MCF 10A (cell line): ENCODE results near the gene ZNF480. TPM values are rescaled to one million over a fixed set of nuclear protein-coding genes. Genes with fewer than 3 reads are reported as not detected.
"Not testable (repeated sequence)": the region's sequence is repeated elsewhere in the genome, so short reads cannot be mapped to it uniquely, and the experiment has no call there.

ENCODE experiments used
- BruUV-seq: library from RNA; stranded (reverse); fragments of 400-500 nt; replicated peaks from 2 replicates; lab custom pipeline; 2021; lab: Mats Ljungman, UMichigan
- CTCF ChIA-PET: fragments of 300-600 bp; sonication (Branson Sonifier 250); formaldehyde crosslinking; extraction: SDS; loops from one replicate; lab custom pipeline; 2021; ENCODE audit warnings: antibody characterized with exemption, inconsistent platforms; lab: Yijun Ruan, JAX
- POLR2A ChIA-PET: fragments of 300-600, 350-650 bp; sonication (Branson Sonifier 250); formaldehyde crosslinking; extraction: SDS; loops from one replicate; lab custom pipeline; 2020; ENCODE audit warnings: antibody characterized with exemption, inconsistent platforms; lab: Yijun Ruan, JAX
- DNase-seq: peaks from one replicate; pipeline ENCODE4 v3.0.0-alpha.2; 2018; ENCODE audit not compliant: unreplicated experiment
- H3K27ac Mint-ChIP-seq: one replicate; pipeline ENCODE4 v1.8.0; 2022; ENCODE audit warnings: mild to moderate bottlenecking, low read depth, mixed read lengths; ENCODE audit not compliant: unreplicated experiment
- H3K27me3 Mint-ChIP-seq: one replicate; pipeline ENCODE4 v1.8.0; 2022; ENCODE audit warnings: mixed read lengths; ENCODE audit not compliant: insufficient read depth, unreplicated experiment
- H3K36me3 Mint-ChIP-seq: one replicate; pipeline ENCODE4 v1.8.0; 2022; ENCODE audit warnings: mild to moderate bottlenecking, moderate library complexity, mixed read lengths; ENCODE audit not compliant: insufficient read depth, unreplicated experiment
- H3K4me1 Mint-ChIP-seq: one replicate; pipeline ENCODE4 v1.8.0; 2022; ENCODE audit warnings: mixed read lengths; ENCODE audit not compliant: insufficient read depth, unreplicated experiment
- H3K4me3 Mint-ChIP-seq: one replicate; pipeline ENCODE4 v1.8.0; 2022; ENCODE audit warnings: mild to moderate bottlenecking, moderate library complexity, mixed read lengths; ENCODE audit not compliant: unreplicated experiment
- H3K9me3 Mint-ChIP-seq: one replicate; pipeline ENCODE4 v1.8.0; 2022; ENCODE audit warnings: mixed read lengths; ENCODE audit not compliant: unreplicated experiment
- CTCF ChIP-seq: fragments of 200-600 bp; IDR thresholded peaks from one replicate; pipeline ENCODE4 v1.8.0; 2022; ENCODE audit warnings: antibody characterized with exemption, mild to moderate bottlenecking; ENCODE audit not compliant: unreplicated experiment
- intact Hi-C: fragments of 100-400 bp; cut with micrococcal nuclease; formaldehyde crosslinking; loops from 2 replicates; pipeline ENCODE4 v1.14.1; 2022
- total RNA-seq: library from RNA; stranded (reverse); gene quantifications from 2 replicates; pipeline ENCODE4 v1.2.3, GENCODE V29; 2022

ZNF480 gene
- total RNA-seq, 1 experiment from 2014 or later, result 13.1 TPM

GRCh38 chr19:52275988-52276387, 21.0 kb upstream of the ZNF480 start:
- BruUV-seq, result no TSS peak

GRCh38 chr19:52277471-52277870, 19.5 kb upstream of the ZNF480 start:
- H3K4me1 Mint-ChIP-seq, result no peaks in the 10 kb centered on the region
- POLR2A ChIA-PET, result no interaction called here
- TF ChIP-seq CTCF, result no peak
- intact Hi-C loops, result no loop called here
- no TSS peak for BruUV-seq
- H3K27me3 Mint-ChIP-seq, result no peaks in the 10 kb centered on the region
- no peak for DNase-seq
- H3K4me3 Mint-ChIP-seq, result no peak overlapping the region
- no peak overlapping the region for H3K27ac Mint-ChIP-seq
- peaks cover 55% of the 10 kb centered on the region for H3K36me3 Mint-ChIP-seq
- H3K9me3 Mint-ChIP-seq, result peaks cover 31% of the 10 kb centered on the region
- CTCF ChIA-PET, result interaction anchor here (0.5 to 0.6 kb wide), 2 partner anchors 16 to 24 kb away, joined by 3 read pairs; no protein-coding TSS in a partner anchor

More at GRCh38 chr19:52275988-52276387, 21.0 kb upstream of the ZNF480 start:
- H3K27me3 Mint-ChIP-seq, result no peaks in the 10 kb centered on the region
- ChIA-PET POLR2A (no interaction called here), CTCF (no interaction called here)
- no peaks in the 10 kb centered on the region for H3K4me1 Mint-ChIP-seq
- H3K4me3 Mint-ChIP-seq, result no peak overlapping the region
- H3K27ac Mint-ChIP-seq, result no peak overlapping the region
- H3K9me3 Mint-ChIP-seq, result peaks cover 38% of the 10 kb centered on the region
- no peak for DNase-seq
- peaks cover 40% of the 10 kb centered on the region for H3K36me3 Mint-ChIP-seq
- intact Hi-C loops, result no loop called here
- no peak for TF ChIP-seq CTCF

GRCh38 chr19:52286256-52286655, 10.7 kb upstream of the ZNF480 start:
- BruUV-seq, result no TSS peak
- POLR2A ChIA-PET, result interaction anchor here (0.7 kb wide), 1 partner anchor 443 kb away, joined by 3 read pairs; no protein-coding TSS in a partner anchor
- intact Hi-C loops, result no loop called here
- Mint-ChIP-seq H3K27me3 (no peaks in the 10 kb centered on the region), H3K27ac (no peak overlapping the region), H3K36me3 (peaks cover 100% of the 10 kb centered on the region), H3K4me3 (no peak overlapping the region), H3K4me1 (no peaks in the 10 kb centered on the region), H3K9me3 (peaks cover 14% of the 10 kb centered on the region)
- TF ChIP-seq CTCF, result no peak
- CTCF ChIA-PET, result no interaction called here
- DNase-seq, result no peak

GRCh38 chr19:52291781-52292180, 5.2 kb upstream of the ZNF480 start:
- Mint-ChIP-seq H3K4me1 (no peaks in the 10 kb centered on the region), H3K9me3 (peaks cover 15% of the 10 kb centered on the region), H3K27me3 (no peaks in the 10 kb centered on the region), H3K4me3 (no peak overlapping the region), H3K36me3 (peaks cover 66% of the 10 kb centered on the region), H3K27ac (no peak overlapping the region)
- intact Hi-C loops, result no loop called here
- BruUV-seq, result no TSS peak
- ChIA-PET POLR2A (no interaction called here), CTCF (no interaction called here)
- TF ChIP-seq CTCF, result no peak
- no peak for DNase-seq

- H3K36me3 Mint-ChIP-seq, result peaks cover 60% of the 10 kb centered on the region
- H3K27ac Mint-ChIP-seq, DNase-seq, H3K4me1 Mint-ChIP-seq, H3K27me3 Mint-ChIP-seq, H3K4me3 Mint-ChIP-seq, CTCF ChIA-PET, intact Hi-C loops, BruUV-seq: not testable (repeated sequence)
- H3K9me3 Mint-ChIP-seq, result peaks cover 14% of the 10 kb centered on the region
- POLR2A ChIA-PET, result interaction anchor here (0.6 kb wide), 1 partner anchor 539 kb away, joined by 4 read pairs; no protein-coding TSS in a partner anchor
Measured at GRCh38 chr19:52292946-52293345, 4.0 kb upstream of the ZNF480 start.
